HG03108 (cell line): ENCODE measurements around the gene LSR.

Experiments used
- ATAC-seq: cut with Tn5 transposase; IDR thresholded peaks from one replicate; pipeline ENCODE4 v1.9.1; 2021; ENCODE audit warnings: moderate library complexity; ENCODE audit not compliant: unreplicated experiment

LSR gene

GRCh38 chr19:35241417-35241816 lies 7.4 kb upstream of the LSR start:
- no peak for ATAC-seq

- no peak for ATAC-seq
These were observed 2.2 kb upstream of the LSR start for GRCh38 chr19:35246466-35247092.

GRCh38 chr19:35247526-35248309 lies 1.1 kb upstream of the LSR start:
- peak; percentile 39 for ATAC-seq

- ATAC-seq = no peak
These were observed 495 bp downstream of the LSR start for GRCh38 chr19:35249146-35249847.

GRCh38 chr19:35249848-35250711 lies 1.3 kb downstream of the LSR start:
- no peak for ATAC-seq

- no peak for ATAC-seq
These were observed 2.7 kb downstream of the LSR start for GRCh38 chr19:35251456-35251855.

- no peak for ATAC-seq
These were observed 4.8 kb downstream of the LSR start for GRCh38 chr19:35253316-35254286.

- ATAC-seq = no peak
These were observed 5.8 kb downstream of the LSR start for GRCh38 chr19:35254341-35255297.

GRCh38 chr19:35256566-35256965 lies 7.8 kb downstream of the LSR start:
- ATAC-seq = no peak

- ATAC-seq = no peak
These were observed 8.3 kb downstream of the LSR start for GRCh38 chr19:35257113-35257461.

- ATAC-seq = no peak
These were observed 12.0 kb downstream of the LSR start for GRCh38 chr19:35260694-35261304.

GRCh38 chr19:35261356-35262100 lies 12.7 kb downstream of the LSR start:
- no peak for ATAC-seq

GRCh38 chr19:35262101-35262761 lies 13.4 kb downstream of the LSR start:
- ATAC-seq = no peak

GRCh38 chr19:35264268-35265125 lies 15.7 kb downstream of the LSR start:
- ATAC-seq = no peak

GRCh38 chr19:35265126-35265899 lies 16.5 kb downstream of the LSR start:
- no peak for ATAC-seq
